ENCODE results near the gene ANKLE1.
"Not testable (repeated sequence)": the region's sequence is repeated elsewhere in the genome, so short reads cannot be mapped to it uniquely, and the experiment has no call there.

The ANKLE1 gene

DNA sequence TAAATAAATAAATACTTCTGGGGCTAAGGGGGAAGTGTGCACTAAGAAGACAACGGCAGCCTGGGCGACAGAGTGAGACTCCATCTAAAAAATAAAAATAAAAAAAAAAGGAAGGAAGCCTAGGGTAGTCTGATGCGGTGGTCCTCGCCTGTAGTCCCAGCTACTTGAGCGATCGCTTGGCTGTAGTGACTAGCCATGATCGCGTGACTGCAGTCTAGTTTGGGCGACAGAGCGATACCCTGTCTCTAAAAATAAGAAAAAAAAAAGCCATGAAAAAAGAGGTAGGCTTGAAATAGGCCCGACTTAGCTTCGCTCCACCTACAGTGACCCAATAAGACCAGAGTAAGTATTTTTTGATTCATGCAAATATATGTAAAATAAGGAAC, 15.1 kb upstream of the ANKLE1 start:
- no peak for DNase-seq (ENCODE audit: low read depth)
- H3K4me3 ChIP-seq (ENCODE audit: control insufficient read depth, low read depth, low read length): no peak overlapping the region
- TF ChIP-seq, protein P1, sequence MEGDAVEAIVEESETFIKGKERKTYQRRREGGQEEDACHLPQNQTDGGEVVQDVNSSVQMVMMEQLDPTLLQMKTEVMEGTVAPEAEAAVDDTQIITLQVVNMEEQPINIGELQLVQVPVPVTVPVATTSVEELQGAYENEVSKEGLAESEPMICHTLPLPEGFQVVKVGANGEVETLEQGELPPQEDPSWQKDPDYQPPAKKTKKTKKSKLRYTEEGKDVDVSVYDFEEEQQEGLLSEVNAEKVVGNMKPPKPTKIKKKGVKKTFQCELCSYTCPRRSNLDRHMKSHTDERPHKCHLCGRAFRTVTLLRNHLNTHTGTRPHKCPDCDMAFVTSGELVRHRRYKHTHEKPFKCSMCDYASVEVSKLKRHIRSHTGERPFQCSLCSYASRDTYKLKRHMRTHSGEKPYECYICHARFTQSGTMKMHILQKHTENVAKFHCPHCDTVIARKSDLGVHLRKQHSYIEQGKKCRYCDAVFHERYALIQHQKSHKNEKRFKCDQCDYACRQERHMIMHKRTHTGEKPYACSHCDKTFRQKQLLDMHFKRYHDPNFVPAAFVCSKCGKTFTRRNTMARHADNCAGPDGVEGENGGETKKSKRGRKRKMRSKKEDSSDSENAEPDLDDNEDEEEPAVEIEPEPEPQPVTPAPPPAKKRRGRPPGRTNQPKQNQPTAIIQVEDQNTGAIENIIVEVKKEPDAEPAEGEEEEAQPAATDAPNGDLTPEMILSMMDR (IDR thresholded peaks at IDR 0.05; ENCODE audit: control insufficient read depth, insufficient read depth, low read depth, low read length, missing control alignments): no peak

DNA sequence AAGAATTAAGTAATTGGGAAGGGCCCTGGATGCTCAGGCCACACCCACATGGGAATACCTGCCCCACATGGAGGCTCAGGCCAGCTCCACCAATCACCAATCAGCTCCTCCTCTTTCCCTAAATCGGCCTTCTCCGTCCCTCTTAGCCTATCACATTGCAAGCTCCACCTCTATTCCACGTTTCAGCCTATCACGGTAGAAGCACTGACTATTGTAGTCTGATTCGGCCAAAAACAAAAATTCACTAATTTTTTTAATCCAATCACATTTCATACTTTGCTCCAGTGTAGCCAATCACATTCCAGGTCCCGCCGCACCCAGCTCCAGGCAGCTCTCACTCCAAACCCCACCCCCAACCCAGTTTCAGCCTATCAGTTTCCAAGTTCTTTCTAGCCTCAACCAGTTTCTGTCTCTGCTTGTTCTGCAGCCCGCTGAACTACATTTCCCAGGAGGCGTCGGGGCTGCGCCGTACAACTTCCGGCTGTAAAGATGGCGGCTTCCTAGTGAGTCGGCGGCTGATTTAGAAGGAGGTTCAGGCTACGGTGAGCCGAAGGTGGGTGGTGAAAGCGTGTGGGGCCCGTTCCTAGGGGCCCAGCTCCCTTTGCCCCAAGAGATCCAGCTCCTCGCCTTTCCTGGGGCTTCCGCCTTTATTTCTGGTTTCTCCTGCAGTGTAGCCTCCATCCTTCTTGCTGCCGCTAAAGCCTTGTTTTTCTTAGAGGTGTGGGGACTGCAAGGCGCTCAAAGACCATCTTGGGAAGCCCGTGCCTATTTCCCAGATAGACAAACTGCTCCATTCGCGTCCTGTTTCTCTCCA, 14.5 kb upstream of the ANKLE1 start, which contains the start of gene BABAM1:
TSS of gene BABAM1 (plus strand) at position 469 of the 814 bp plus-strand sequence. CDS start 1,364 bp downstream, outside the sequence.
- H3K4me3 ChIP-seq (ENCODE audit: control insufficient read depth, low read depth, low read length): peak within 1 kb of the TSS; percentile 90
- TF ChIP-seq, protein P1 (IDR thresholded peaks at IDR 0.05; ENCODE audit: control insufficient read depth, insufficient read depth, low read depth, low read length, missing control alignments): no peak
- peak; percentile 99 for DNase-seq (ENCODE audit: low read depth)

DNA sequence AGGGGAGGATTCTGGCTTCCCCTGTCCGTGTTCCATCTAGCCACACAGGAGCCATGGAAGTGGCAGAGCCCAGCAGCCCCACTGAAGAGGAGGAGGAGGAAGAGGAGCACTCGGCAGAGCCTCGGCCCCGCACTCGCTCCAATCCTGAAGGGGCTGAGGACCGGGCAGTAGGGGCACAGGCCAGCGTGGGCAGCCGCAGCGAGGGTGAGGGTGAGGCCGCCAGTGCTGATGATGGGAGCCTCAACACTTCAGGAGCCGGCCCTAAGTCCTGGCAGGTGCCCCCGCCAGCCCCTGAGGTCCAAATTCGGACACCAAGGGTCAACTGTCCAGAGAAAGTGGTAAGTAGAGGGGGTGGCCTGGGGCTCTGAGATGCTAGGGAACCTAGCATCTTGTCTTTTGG, 12.9 kb upstream of the ANKLE1 start:
- no peak for DNase-seq (ENCODE audit: low read depth)
- no peak overlapping the region for H3K4me3 ChIP-seq (ENCODE audit: control insufficient read depth, low read depth, low read length)
- TF ChIP-seq, protein P1 (IDR thresholded peaks at IDR 0.05; ENCODE audit: control insufficient read depth, insufficient read depth, low read depth, low read length, missing control alignments): no peak

DNA sequence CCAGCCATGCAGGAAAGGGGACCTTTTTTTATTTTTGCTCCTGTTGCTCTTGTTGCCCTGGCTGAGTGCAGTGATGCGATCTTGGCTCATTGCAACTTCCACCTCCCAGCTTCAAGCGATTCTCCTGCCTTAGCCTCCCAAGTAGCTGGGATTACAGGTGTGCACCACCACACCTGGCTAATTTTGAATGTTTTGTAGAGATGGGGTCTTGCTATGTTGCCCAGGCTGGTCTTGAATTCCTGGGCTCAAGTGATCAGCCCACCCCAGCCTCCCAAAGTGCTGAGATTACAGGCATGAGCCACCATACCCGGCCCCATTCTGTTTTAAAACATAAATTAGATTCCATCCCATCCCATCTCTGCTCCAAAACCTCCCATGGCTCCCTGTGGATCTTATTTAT, 6.8 kb upstream of the ANKLE1 start:
- not testable (repeated sequence) for DNase-seq (ENCODE audit: low read depth); H3K4me3 ChIP-seq (ENCODE audit: control insufficient read depth, low read depth, low read length)

DNA sequence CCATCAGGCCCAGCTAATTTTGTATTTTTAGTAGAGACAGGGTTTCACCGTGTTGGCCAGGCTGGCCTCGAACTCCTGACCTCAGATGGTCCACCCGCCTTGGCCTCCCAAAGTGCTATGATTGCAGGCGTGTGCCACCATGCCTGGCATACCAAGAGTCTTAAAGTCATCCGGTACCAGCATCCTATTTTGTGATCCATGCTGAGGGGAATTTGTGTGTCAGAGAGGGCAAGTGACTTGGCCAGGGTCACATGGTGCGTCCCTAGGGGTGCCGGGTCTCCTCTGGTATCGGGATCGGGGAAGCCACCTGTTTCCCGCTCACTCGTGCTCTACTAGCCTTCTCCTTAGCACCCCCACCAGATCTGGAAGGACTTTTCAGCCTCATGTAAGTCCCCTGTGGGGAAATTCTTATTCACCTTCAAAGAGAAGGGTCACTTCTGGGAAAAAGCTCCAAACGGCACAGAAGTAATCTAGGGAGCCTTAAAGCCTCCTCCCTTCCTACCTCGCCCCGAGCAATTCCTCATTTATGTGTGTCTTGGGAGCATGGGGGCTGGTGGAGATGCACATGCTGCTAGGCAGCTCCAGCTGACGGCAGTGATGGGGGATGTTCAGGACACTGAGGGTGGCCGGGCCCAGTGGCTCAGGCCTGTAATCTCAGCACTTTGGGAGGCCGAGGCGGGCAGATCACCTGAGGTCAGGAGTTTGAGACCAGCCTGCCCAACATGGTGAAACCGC, 6.1 kb upstream of the ANKLE1 start:
- no peak overlapping the region for H3K4me3 ChIP-seq (ENCODE audit: control insufficient read depth, low read depth, low read length)
- TF ChIP-seq, protein P1 (IDR thresholded peaks at IDR 0.05; ENCODE audit: control insufficient read depth, insufficient read depth, low read depth, low read length, missing control alignments): no peak
- no peak for DNase-seq (ENCODE audit: low read depth)

DNA sequence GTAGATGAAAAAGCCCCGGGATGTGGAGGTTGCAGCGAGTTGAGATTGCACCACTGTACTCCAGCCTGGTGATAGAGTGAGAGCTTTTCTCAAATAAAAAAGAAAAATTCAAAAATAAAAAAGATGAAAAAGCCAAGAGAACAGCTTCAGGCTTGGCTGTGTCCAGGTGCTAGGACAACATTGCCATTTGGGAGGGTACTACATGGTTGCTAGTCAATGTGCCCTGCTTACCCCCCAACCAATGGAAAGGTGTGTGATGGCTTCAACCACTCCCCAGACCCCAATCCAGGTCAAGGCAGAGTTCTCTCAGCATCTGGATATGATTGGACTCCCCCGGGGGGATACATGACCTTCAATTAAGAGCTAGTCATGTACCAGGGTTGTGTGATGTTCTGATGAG, 2.3 kb upstream of the ANKLE1 start:
- TF ChIP-seq, protein P1 (IDR thresholded peaks at IDR 0.05; ENCODE audit: control insufficient read depth, insufficient read depth, low read depth, low read length, missing control alignments): no peak
- H3K4me3 ChIP-seq (ENCODE audit: control insufficient read depth, low read depth, low read length): no peak overlapping the region
- DNase-seq (ENCODE audit: low read depth): no peak
